ENCODE data around the gene GOLGA8H.
"Not testable (repeated sequence)": the region's sequence is repeated elsewhere in the genome, so short reads cannot be mapped to it uniquely, and the experiment has no call there.

Gene GOLGA8H

DNA sequence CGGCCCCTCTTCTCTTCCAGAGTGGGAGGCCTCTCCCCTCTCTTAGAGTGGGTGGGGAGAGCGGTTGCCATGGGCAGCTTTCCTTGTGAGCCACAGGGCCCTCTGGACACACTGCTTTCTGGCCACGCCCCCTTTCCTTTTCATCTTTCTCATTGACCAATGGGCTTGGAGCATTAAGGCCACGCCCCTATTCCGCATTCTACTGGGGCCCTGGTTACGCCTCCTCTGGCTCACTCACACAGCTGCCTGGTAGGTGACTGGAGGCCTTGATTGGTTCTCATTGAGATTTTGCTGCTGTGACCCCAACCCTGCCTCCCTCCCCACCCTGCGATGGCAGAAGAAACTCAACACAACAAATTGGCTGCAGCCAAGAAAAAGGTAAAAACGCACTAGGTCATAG, at the start of gene GOLGA8H:
TSS of gene GOLGA8H (plus strand) at position 233 of the 400 bp plus-strand sequence. CDS start at position 331, 98 bp downstream.
- not testable (repeated sequence) for H3K27ac Mint-ChIP-seq; H3K36me3 Mint-ChIP-seq (ENCODE audit: low read depth); H3K9me3 Mint-ChIP-seq; H3K4me3 Mint-ChIP-seq; H3K27me3 Mint-ChIP-seq (ENCODE audit: low read depth); H3K4me1 Mint-ChIP-seq

DNA sequence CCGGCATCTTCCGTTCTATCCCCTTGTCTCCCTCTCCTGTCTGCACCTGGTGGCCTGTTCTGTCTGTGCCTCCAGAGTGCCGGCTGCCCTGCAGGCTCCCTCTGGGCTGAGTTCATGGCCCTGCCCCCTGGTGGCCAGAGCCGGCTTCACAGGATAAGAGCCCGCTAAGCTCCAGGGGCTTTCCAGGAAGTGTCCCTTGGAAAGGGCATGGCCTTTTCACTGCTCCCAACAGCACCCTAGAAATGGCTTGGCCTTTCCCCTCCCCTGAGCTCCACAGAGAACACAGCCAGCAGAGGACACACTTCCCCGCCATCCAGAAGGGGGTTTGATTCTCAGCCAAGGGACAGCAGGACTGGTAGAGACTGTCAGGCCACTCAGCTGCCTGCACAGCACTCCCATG, 36.9 kb upstream of the GOLGA8H start:
- TF ChIP-seq, protein P1, sequence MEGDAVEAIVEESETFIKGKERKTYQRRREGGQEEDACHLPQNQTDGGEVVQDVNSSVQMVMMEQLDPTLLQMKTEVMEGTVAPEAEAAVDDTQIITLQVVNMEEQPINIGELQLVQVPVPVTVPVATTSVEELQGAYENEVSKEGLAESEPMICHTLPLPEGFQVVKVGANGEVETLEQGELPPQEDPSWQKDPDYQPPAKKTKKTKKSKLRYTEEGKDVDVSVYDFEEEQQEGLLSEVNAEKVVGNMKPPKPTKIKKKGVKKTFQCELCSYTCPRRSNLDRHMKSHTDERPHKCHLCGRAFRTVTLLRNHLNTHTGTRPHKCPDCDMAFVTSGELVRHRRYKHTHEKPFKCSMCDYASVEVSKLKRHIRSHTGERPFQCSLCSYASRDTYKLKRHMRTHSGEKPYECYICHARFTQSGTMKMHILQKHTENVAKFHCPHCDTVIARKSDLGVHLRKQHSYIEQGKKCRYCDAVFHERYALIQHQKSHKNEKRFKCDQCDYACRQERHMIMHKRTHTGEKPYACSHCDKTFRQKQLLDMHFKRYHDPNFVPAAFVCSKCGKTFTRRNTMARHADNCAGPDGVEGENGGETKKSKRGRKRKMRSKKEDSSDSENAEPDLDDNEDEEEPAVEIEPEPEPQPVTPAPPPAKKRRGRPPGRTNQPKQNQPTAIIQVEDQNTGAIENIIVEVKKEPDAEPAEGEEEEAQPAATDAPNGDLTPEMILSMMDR (IDR thresholded peaks at IDR 0.05; ENCODE audit: unreplicated experiment in 3 of 3) = peak; percentile 15 to 28 (median 18)
- not testable (repeated sequence) for H3K9me3 Mint-ChIP-seq; H3K4me3 Mint-ChIP-seq; H3K4me1 Mint-ChIP-seq; H3K27me3 Mint-ChIP-seq (ENCODE audit: low read depth); H3K36me3 Mint-ChIP-seq (ENCODE audit: low read depth); H3K27ac Mint-ChIP-seq

DNA sequence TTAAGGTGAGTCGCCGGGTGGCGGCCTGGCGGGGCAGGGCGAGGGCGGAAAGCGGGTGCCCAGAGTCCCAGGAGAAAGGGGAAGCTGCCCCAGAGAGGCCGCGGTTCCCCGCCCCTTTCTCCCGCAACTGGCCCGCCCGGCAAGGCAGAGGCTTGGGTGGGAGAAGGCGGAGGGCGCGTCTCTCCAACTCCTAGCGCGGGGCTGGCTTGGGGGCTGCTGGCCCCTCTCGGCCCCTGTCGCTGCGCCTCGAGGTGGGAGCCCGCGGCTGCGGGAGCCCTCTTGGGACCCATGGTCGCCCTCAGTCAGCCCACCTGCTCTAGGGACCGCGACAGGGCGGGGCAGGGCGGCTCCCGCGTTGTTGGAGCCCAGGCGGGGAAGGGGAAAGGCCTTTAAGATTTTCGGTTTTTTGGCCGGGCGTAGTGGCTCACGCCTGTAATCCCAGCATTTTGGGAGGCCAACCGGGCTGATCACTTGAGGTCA, 30.8 kb upstream of the GOLGA8H start:
- not testable (repeated sequence) for H3K9me3 Mint-ChIP-seq; H3K4me1 Mint-ChIP-seq; H3K27ac Mint-ChIP-seq; H3K4me3 Mint-ChIP-seq; H3K27me3 Mint-ChIP-seq (ENCODE audit: low read depth); H3K36me3 Mint-ChIP-seq (ENCODE audit: low read depth)

DNA sequence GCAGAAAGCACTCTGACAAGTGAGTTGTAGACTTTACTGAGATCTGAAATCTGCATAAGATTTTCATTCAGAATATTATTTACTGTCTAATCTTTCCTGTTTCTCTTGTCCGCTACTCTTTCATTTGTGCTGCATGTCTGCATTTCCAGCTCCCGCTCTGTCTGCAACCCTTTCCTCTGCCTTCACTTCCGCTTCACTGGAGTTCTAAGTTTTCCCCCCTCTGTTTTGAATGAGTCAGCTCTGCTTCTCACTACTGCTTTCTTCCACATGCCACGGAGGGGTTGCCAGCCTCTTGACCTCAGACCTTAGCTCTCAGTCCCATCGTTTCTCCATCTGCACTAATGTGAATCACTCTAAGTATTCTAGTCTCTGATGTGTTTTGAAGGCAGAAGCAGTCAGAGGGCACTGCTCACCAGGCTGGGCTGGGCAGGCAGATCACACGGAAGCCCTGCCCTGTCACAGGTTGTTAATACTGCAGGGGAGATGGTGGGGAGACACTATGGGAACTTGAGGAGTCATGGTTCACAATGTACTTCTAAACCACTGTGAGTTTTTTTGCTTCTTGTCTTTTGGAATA, 24.3 kb upstream of the GOLGA8H start:
- H3K9me3 Mint-ChIP-seq; H3K27ac Mint-ChIP-seq; H3K27me3 Mint-ChIP-seq (ENCODE audit: low read depth); H3K4me3 Mint-ChIP-seq; H3K36me3 Mint-ChIP-seq (ENCODE audit: low read depth); H3K4me1 Mint-ChIP-seq: not testable (repeated sequence)

DNA sequence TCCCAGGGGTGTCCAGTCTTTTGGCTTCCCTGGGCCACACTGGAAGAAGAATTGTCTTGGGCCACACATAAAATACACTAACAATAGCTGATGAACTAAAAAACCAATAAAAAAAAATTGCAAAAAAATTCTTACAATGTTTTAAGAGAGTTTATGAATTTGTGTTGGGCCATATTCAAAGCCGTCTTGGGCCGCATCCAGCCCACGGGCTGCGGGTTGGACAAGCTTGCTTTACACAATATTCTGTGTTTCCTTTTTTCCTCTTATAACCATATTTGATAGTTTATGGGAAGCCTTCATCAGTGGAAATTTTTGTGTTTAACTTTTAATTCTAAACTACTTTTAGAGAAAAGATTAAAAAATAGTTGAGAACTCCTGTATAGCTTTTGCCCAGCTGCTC, 23.1 kb upstream of the GOLGA8H start:
- H3K4me3 Mint-ChIP-seq; H3K27me3 Mint-ChIP-seq (ENCODE audit: low read depth); H3K36me3 Mint-ChIP-seq (ENCODE audit: low read depth); H3K9me3 Mint-ChIP-seq; H3K27ac Mint-ChIP-seq; H3K4me1 Mint-ChIP-seq: not testable (repeated sequence)

- H3K4me1 Mint-ChIP-seq; H3K27me3 Mint-ChIP-seq (ENCODE audit: low read depth); H3K4me3 Mint-ChIP-seq; H3K27ac Mint-ChIP-seq; H3K9me3 Mint-ChIP-seq; H3K36me3 Mint-ChIP-seq (ENCODE audit: low read depth): not testable (repeated sequence)
- TF ChIP-seq, protein P1 (IDR thresholded peaks at IDR 0.05; ENCODE audit: unreplicated experiment in 3 of 3) = peak in 2 of 3 experiments; percentile 12 to 26
These were observed 4.9 kb upstream of the GOLGA8H start for GRCh38 chr15:30598953-30599352.

GRCh38 chr15:30612271-30612670, 8.4 kb downstream of the GOLGA8H start:
- not testable (repeated sequence) for H3K36me3 Mint-ChIP-seq (ENCODE audit: low read depth); H3K27me3 Mint-ChIP-seq (ENCODE audit: low read depth)

DNA sequence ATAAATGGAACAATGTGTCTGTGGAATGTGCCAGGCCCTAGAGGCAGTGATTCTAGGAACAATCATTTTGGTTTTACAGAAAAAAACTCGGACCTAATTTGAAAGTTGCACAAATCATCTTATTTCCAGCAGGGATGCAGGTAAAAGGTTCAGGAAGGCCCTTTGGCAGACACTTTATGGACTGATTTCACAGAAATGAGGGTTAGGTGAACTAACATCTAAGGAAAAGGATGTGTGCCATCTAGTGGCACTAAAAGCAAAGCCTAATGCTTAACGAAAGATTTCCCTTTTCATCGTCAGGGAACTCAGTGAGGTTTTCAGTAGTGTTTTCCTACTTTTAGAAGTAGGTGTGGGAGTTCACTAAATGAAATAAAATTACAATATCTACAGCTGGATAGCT, 17.5 kb downstream of the GOLGA8H start:
- H3K4me3 Mint-ChIP-seq; H3K27me3 Mint-ChIP-seq (ENCODE audit: low read depth); H3K27ac Mint-ChIP-seq; H3K4me1 Mint-ChIP-seq; H3K36me3 Mint-ChIP-seq (ENCODE audit: low read depth); H3K9me3 Mint-ChIP-seq: not testable (repeated sequence)
- TF ChIP-seq, protein P1 (IDR thresholded peaks at IDR 0.05; ENCODE audit: unreplicated experiment in 3 of 3) = peak in 2 of 3 experiments; percentile 32 to 43

More at GRCh38 chr15:30612271-30612670, 8.4 kb downstream of the GOLGA8H start:
- H3K4me1 Mint-ChIP-seq, H3K9me3 Mint-ChIP-seq, H3K27ac Mint-ChIP-seq, H3K4me3 Mint-ChIP-seq: not testable (repeated sequence)

GRCh38 chr15:30625436-30626193, 21.8 kb downstream of the GOLGA8H start, which contains the start of gene ARHGAP11B:
Gene ARHGAP11B (plus strand): TSS chr15:30626128.
- not testable (repeated sequence) for H3K9me3 Mint-ChIP-seq; H3K27me3 Mint-ChIP-seq (ENCODE audit: low read depth); H3K36me3 Mint-ChIP-seq (ENCODE audit: low read depth)
- Mint-ChIP-seq H3K4me1 (peaks cover 27% of the 10 kb centered on the region), H3K4me3 (peak within 1 kb of the TSS; percentile 97 to 100 (median 99)), H3K27ac (peak within 1 kb of the TSS; percentile 98 to 99 (median 98))

DNA sequence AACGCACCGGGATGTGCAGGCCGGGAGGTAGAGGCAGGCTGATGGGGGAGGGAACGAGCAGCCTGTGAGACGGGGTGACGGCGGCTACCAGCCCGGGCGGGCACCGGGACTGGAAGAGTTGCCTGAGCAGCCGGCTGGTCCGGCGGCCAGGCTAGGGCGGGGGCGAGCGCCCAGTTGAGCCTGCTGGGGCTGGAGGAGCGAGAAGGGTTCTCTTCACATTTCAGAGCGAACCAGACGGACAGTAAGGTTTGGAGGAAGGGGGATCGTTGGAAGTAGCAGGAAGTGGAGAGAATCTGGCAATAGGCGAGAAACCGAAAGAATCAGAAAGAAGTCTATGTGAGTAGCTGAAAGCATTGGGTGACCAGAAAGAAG, 22.4 kb downstream of the GOLGA8H start:
- not testable (repeated sequence) for H3K9me3 Mint-ChIP-seq; H3K27me3 Mint-ChIP-seq (ENCODE audit: low read depth); H3K36me3 Mint-ChIP-seq (ENCODE audit: low read depth)
- Mint-ChIP-seq H3K4me3 (peak overlapping the region; percentile 97 to 100 (median 99)), H3K27ac (peak overlapping the region; percentile 98 to 99 (median 98)), H3K4me1 (peaks cover 27% of the 10 kb centered on the region)

DNA sequence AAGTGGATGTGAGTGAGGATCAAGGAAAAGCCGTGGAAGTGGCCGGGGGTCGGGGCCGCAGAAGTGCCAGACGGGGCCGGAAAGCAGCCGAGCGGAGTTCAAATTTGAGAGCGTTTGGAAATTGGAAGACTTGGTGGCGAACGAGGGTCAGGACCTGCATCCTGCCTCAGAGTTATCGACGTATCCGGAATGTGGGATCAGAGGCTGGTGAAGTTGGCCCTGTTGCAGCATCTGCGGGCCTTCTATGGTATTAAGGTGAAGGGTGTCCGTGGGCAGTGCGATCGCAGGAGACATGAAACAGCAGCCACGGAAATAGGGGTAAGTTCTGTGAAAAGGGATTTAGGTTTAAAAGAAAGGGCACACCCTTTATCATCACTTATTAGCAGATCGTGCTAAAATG, 22.8 kb downstream of the GOLGA8H start:
- Mint-ChIP-seq H3K4me3 (peak overlapping the region; percentile 97 to 100 (median 99)), H3K4me1 (peaks cover 27% of the 10 kb centered on the region), H3K27ac (peak overlapping the region; percentile 98 to 99 (median 98))
- not testable (repeated sequence) for H3K36me3 Mint-ChIP-seq (ENCODE audit: low read depth); H3K27me3 Mint-ChIP-seq (ENCODE audit: low read depth); H3K9me3 Mint-ChIP-seq

Measured in nephron (organoid).